CD4-positive, alpha-beta T cell treated with Interleukin-1 beta for 1 hour (primary cell): Measurements from ENCODE around the gene MAP3K2.

Source experiments
- DNase-seq, 2 donors: peaks; one replicate each; pipeline ENCODE4 v3.0.0-alpha.2; 2020 to 2022

The MAP3K2 gene

GRCh38 chr2:127283275-127283674 lies 104.5 kb downstream of the MAP3K2 start:
- no peak for DNase-seq

GRCh38 chr2:127280693-127281092 lies 107.1 kb downstream of the MAP3K2 start:
- no peak for DNase-seq

- DNase-seq = no peak
Observed at GRCh38 chr2:127279781-127280180, 108.0 kb downstream of the MAP3K2 start.

- DNase-seq = no peak
Observed at GRCh38 chr2:127278959-127279358, 108.8 kb downstream of the MAP3K2 start.

- no peak for DNase-seq
Observed at GRCh38 chr2:127277028-127277427, 110.7 kb downstream of the MAP3K2 start.

- no peak for DNase-seq
Observed at GRCh38 chr2:127275789-127276188, 112.0 kb downstream of the MAP3K2 start.

GRCh38 chr2:127275356-127275755 lies 112.4 kb downstream of the MAP3K2 start:
- DNase-seq = no peak

- no peak for DNase-seq
Observed at GRCh38 chr2:127270663-127271062, 117.1 kb downstream of the MAP3K2 start.

GRCh38 chr2:127261804-127262406 lies 125.9 kb downstream of the MAP3K2 start:
- no peak for DNase-seq

GRCh38 chr2:127259355-127259754 lies 128.4 kb downstream of the MAP3K2 start:
- no peak for DNase-seq

- no peak for DNase-seq
Observed at GRCh38 chr2:127256866-127257265, 130.9 kb downstream of the MAP3K2 start.

GRCh38 chr2:127256381-127256780 lies 131.4 kb downstream of the MAP3K2 start:
- DNase-seq = no peak

- no peak for DNase-seq
Observed at GRCh38 chr2:127255721-127256120, 132.1 kb downstream of the MAP3K2 start.

- no peak for DNase-seq
Observed at GRCh38 chr2:127255146-127255545, 132.6 kb downstream of the MAP3K2 start.

- no peak for DNase-seq
Observed at GRCh38 chr2:127254386-127254981, 133.3 kb downstream of the MAP3K2 start.
